ENCODE measurements around the gene CUEDC2. TPM values are rescaled to one million over a fixed set of nuclear protein-coding genes. Genes with fewer than 3 reads are reported as not detected.
A peak's percentile ranks its signal among the peaks of the same experiment; 100 is the strongest.

Gene CUEDC2
- total RNA-seq, 1 donor from 2014 or later = 43.7 TPM

DNA sequence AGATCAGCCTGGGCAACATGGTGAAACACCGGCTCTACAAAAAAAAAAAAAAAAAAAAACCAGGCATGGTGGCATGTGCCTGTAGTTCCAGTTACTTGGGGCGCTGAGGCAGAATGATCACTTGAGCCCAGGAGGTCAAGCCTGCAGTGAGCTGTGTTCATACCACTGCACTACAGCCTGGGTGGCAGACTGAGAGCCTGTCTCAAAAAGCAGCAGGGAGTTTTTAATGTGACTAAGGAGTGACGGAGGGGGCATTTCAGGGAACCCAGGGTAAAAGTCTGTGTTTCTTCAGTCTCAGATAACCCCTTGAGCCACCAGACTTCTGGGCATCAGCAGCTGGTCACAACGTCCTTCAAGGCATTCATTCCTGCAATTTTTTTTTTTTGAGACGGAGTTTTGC, 21.1 kb upstream of the CUEDC2 start:
- CTCF ChIA-PET = interaction anchor here (1.1 kb wide), 1 partner anchor 32 kb away, joined by 3 read pairs; no protein-coding TSS in a partner anchor
- POLR2A ChIA-PET = interaction anchor here (0.6 to 6.2 kb wide), 5 partner anchors 21 to 219 kb away, joined by 3 to 104 read pairs (median 9); partner anchors contain the start of genes CUEDC2 and NFKB2
- ATAC-seq (ENCODE audit: low read depth) (no peak), DNase-seq (no peak)
- H3K4me1 Mint-ChIP-seq = peaks cover 24% of the 10 kb centered on the region
- intact Hi-C loops (cut with micrococcal nuclease) = no loop called here
- no peak overlapping the region for H3K27ac Mint-ChIP-seq
- H3K4me3 Mint-ChIP-seq = no peak overlapping the region
- H3K9me3 Mint-ChIP-seq = no peaks in the 10 kb centered on the region
- H3K27me3 Mint-ChIP-seq = no peaks in the 10 kb centered on the region
- TF ChIP-seq, protein P1, sequence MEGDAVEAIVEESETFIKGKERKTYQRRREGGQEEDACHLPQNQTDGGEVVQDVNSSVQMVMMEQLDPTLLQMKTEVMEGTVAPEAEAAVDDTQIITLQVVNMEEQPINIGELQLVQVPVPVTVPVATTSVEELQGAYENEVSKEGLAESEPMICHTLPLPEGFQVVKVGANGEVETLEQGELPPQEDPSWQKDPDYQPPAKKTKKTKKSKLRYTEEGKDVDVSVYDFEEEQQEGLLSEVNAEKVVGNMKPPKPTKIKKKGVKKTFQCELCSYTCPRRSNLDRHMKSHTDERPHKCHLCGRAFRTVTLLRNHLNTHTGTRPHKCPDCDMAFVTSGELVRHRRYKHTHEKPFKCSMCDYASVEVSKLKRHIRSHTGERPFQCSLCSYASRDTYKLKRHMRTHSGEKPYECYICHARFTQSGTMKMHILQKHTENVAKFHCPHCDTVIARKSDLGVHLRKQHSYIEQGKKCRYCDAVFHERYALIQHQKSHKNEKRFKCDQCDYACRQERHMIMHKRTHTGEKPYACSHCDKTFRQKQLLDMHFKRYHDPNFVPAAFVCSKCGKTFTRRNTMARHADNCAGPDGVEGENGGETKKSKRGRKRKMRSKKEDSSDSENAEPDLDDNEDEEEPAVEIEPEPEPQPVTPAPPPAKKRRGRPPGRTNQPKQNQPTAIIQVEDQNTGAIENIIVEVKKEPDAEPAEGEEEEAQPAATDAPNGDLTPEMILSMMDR (IDR thresholded peaks at IDR 0.05) = no peak
- H3K36me3 Mint-ChIP-seq (ENCODE audit: low read depth) = peaks cover 24% of the 10 kb centered on the region

- peaks cover 24% of the 10 kb centered on the region for H3K4me1 Mint-ChIP-seq
- no peaks in the 10 kb centered on the region for H3K27me3 Mint-ChIP-seq
- ChIA-PET POLR2A (interaction anchor here (0.6 to 6.2 kb wide), 7 partner anchors 20 to 1747 kb away, joined by 3 to 104 read pairs (median 9); partner anchors contain the start of genes CUEDC2 and NFKB2), CTCF (interaction anchor here (1.0 to 1.1 kb wide), 2 partner anchors 27 to 31 kb away, joined by 3 read pairs; no protein-coding TSS in a partner anchor)
- TF ChIP-seq, protein P1 (IDR thresholded peaks at IDR 0.05) = no peak
- no peak overlapping the region for H3K4me3 Mint-ChIP-seq
- peak overlapping the region; percentile 22 for H3K27ac Mint-ChIP-seq
- intact Hi-C loops (cut with micrococcal nuclease) = no loop called here
- peaks cover 24% of the 10 kb centered on the region for H3K36me3 Mint-ChIP-seq (ENCODE audit: low read depth)
- ATAC-seq (ENCODE audit: low read depth) (no peak), DNase-seq (no peak)
- H3K9me3 Mint-ChIP-seq = no peaks in the 10 kb centered on the region
These were observed 20.4 kb upstream of the CUEDC2 start for GRCh38 chr10:102452672-102453340.

- DNase-seq = no peak
- CTCF ChIA-PET = interaction anchor here (1.0 to 2.1 kb wide), 4 partner anchors 16 to 221 kb away, joined by 3 to 10 read pairs (median 4); partner anchors contain the start of gene CUEDC2
- TF ChIP-seq, protein P1 (IDR thresholded peaks at IDR 0.05) = no peak
- peak within 1 kb of the TSS; percentile 75 for H3K27ac Mint-ChIP-seq
- peak within 1 kb of the TSS; percentile 79 for H3K4me3 Mint-ChIP-seq
- H3K36me3 Mint-ChIP-seq (ENCODE audit: low read depth) = peaks cover 24% of the 10 kb centered on the region
- no peak for ATAC-seq (ENCODE audit: low read depth)
- intact Hi-C loops (cut with micrococcal nuclease) = no loop called here
- H3K9me3 Mint-ChIP-seq = no peaks in the 10 kb centered on the region
- POLR2A ChIA-PET = interaction anchor here (0.6 to 6.2 kb wide), 17 partner anchors 10 to 629 kb away, joined by 3 to 104 read pairs (median 9); partner anchors contain the start of genes ACTR1A, CUEDC2, FBXL15 and NFKB2
- peaks cover 24% of the 10 kb centered on the region for H3K4me1 Mint-ChIP-seq
- no peaks in the 10 kb centered on the region for H3K27me3 Mint-ChIP-seq
These were observed 19.0 kb upstream of the CUEDC2 start, which contains the start of gene C10orf95 for GRCh38 chr10:102451105-102451969. TSS of gene C10orf95 (minus strand) at chr10:102451543. CDS start at chr10:102451093, 450 bp downstream.

DNA sequence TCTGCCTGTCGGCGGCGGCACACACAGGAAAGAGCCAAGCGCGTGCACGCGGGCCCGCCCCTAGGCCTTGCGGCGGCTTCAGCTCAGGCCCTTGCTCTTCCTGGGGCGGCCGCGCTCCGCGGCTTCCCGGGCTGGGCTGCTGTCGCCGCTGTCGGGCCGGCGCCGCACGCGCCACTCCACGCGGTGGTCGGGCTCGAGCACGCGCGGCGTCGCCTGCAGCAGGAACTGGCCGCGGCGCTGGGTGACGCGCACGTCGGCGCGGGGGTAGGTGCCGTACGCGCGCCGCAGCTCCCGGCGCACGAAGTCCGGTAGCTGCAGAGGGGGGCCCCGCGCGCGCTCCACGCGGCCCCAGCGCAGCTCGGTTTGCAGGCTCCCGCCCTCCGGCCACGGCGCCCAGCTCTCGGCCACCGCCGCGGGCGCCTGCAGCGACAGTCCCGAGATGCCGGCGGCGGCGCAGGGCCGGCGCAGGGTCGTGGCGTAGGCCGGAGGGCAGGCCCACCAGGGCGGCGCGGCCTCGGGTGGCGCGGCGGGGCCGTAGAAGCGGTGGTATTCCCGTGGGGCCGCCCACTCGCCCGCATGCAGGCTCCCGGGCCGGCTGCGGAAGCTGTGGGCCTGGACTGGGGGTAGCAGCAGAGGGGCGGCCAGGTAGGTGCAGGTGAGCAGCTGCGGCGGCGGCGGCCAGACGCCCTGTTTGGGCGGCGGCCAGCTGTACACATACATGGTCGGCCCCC, 18.2 kb upstream of the CUEDC2 start:
- no peaks in the 10 kb centered on the region for H3K27me3 Mint-ChIP-seq
- peaks cover 21% of the 10 kb centered on the region for H3K36me3 Mint-ChIP-seq (ENCODE audit: low read depth)
- peaks cover 24% of the 10 kb centered on the region for H3K4me1 Mint-ChIP-seq
- peak overlapping the region; percentile 94 for H3K27ac Mint-ChIP-seq
- POLR2A ChIA-PET = interaction anchor here (0.6 to 6.2 kb wide), 22 partner anchors 10 to 329 kb away, joined by 3 to 104 read pairs (median 5); partner anchors contain the start of genes ACTR1A, CUEDC2, FBXL15 and GBF1
- DNase-seq (peak; percentile 84), ATAC-seq (ENCODE audit: low read depth) (peak; percentile 82)
- peak overlapping the region; percentile 92 for H3K4me3 Mint-ChIP-seq
- no peaks in the 10 kb centered on the region for H3K9me3 Mint-ChIP-seq
- intact Hi-C loops (cut with micrococcal nuclease) = loop anchor here (1.0 kb wide), 4 partner anchors 11 to 56 kb away; partner anchors contain the start of gene ACTR1A
- TF ChIP-seq, protein P1 (IDR thresholded peaks at IDR 0.05) = no peak
- CTCF ChIA-PET = interaction anchor here (0.6 to 2.1 kb wide), 6 partner anchors 16 to 220 kb away, joined by 3 to 10 read pairs (median 4); partner anchors contain the start of gene CUEDC2
